OCI-LY3 (cell line): ENCODE data around the gene DPP10.

ENCODE experiments used
- EZH2phosphoT487 ChIP-seq: fragments of 200-600 bp; shearing (Covaris generic); IDR thresholded peaks from 2 replicates; pipeline ENCODE4 v1.6.1; 2018; ENCODE audit warnings: antibody characterized with exemption, mixed run types, low read depth
- TF ChIP-seq, protein P1 (sequence below): fragments of 200-600, 300-600 bp; sonication (generic); IDR thresholded peaks from 2 replicates; pipeline ENCODE4 v1.5.1; 2014; ENCODE audit warnings: antibody characterized with exemption, low read length, low read depth

DNA sequence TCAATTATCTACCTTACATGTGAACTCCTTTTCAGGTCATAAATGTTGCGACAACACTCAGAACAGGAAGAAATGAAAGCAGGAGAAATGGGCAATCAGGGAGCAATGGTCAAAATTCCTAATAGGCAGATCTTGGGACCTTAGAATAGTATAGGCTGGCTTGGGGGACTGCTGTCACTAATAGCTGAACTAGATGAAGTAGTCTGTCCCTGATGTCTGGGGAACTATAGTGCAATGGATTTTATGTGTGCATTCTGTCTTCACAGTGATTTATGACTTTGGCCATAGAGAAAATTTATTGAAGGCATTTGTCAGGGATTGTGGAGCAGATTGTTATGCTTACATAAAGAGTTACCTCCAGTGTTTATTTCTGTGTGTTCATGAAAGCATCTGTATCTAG, 6.1 kb upstream of the DPP10 start:
- TF ChIP-seq, protein P1, sequence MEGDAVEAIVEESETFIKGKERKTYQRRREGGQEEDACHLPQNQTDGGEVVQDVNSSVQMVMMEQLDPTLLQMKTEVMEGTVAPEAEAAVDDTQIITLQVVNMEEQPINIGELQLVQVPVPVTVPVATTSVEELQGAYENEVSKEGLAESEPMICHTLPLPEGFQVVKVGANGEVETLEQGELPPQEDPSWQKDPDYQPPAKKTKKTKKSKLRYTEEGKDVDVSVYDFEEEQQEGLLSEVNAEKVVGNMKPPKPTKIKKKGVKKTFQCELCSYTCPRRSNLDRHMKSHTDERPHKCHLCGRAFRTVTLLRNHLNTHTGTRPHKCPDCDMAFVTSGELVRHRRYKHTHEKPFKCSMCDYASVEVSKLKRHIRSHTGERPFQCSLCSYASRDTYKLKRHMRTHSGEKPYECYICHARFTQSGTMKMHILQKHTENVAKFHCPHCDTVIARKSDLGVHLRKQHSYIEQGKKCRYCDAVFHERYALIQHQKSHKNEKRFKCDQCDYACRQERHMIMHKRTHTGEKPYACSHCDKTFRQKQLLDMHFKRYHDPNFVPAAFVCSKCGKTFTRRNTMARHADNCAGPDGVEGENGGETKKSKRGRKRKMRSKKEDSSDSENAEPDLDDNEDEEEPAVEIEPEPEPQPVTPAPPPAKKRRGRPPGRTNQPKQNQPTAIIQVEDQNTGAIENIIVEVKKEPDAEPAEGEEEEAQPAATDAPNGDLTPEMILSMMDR = no peak
- TF ChIP-seq EZH2phosphoT487 = no peak
